A673 (cell line): Measurements from ENCODE around the gene SRSF9. TPM values are rescaled to one million over a fixed set of nuclear protein-coding genes. Genes with fewer than 3 reads are reported as not detected.

Source experiments
- BruUV-seq: library from RNA; stranded (reverse); fragments of 400-500 nt; replicated peaks from 2 replicates; lab custom pipeline; 2021; lab: Mats Ljungman, UMichigan
- CTCF ChIA-PET: fragments of 300-600 bp; sonication (Branson Sonifier 250); formaldehyde crosslinking; loops from one replicate; lab custom pipeline; 2022; ENCODE audit warnings: antibody characterized with exemption; lab: Charles Lee
- POLR2A ChIA-PET: fragments of 300-600 bp; sonication (Branson Sonifier 250); formaldehyde crosslinking; loops from one replicate; lab custom pipeline; 2022; ENCODE audit warnings: antibody characterized with exemption; ENCODE audit not compliant: low non-redundant PET; lab: Charles Lee
- DNase-seq: peaks from one replicate; pipeline ENCODE4 v3.0.0-alpha.2; 2015; ENCODE audit warnings: low spot score
- H3K27ac ChIP-seq: fragments of 200-600 bp; sonication (generic); 2 replicates; pipeline ENCODE4 v1.5.1; 2016; ENCODE audit warnings: mixed run types, low read depth, mild to moderate bottlenecking, mixed read lengths, antibody characterized with exemption, low read length; ENCODE audit not compliant: poor library complexity, severe bottlenecking
- H3K27me3 ChIP-seq: fragments of 200-600 bp; sonication (generic); replicated peaks from 2 replicates; pipeline ENCODE4 v1.6.1; 2017; ENCODE audit warnings: mixed run types, low read depth, mild to moderate bottlenecking, mixed read lengths, antibody characterized with exemption, low read length; ENCODE audit not compliant: insufficient read depth, poor library complexity
- H3K36me3 ChIP-seq: fragments of 200-600 bp; sonication (generic); 2 replicates; pipeline ENCODE4 v1.6.1; 2016; ENCODE audit warnings: mixed run types, mild to moderate bottlenecking, mixed read lengths, antibody characterized with exemption, low read length; ENCODE audit not compliant: insufficient read depth, poor library complexity, severe bottlenecking
- H3K4me1 ChIP-seq: fragments of 200-600 bp; sonication (generic); 2 replicates; pipeline ENCODE4 v1.6.1; 2017; ENCODE audit warnings: mixed run types, mild to moderate bottlenecking, mixed read lengths, antibody characterized with exemption, low read length; ENCODE audit not compliant: insufficient read depth, poor library complexity, severe bottlenecking
- H3K4me3 ChIP-seq: fragments of 200-600 bp; sonication (generic); 2 replicates; pipeline ENCODE4 v1.5.1; 2016; ENCODE audit warnings: low read depth, mixed run types, mild to moderate bottlenecking, mixed read lengths, low read length; ENCODE audit not compliant: poor library complexity, severe bottlenecking
- H3K9me3 ChIP-seq: fragments of 200-600 bp; sonication (generic); 2 replicates; pipeline ENCODE4 v1.6.1; 2016; ENCODE audit warnings: mixed run types, low read depth, mild to moderate bottlenecking, mixed read lengths, antibody characterized with exemption, low read length; ENCODE audit not compliant: poor library complexity, severe bottlenecking
- EZH2 ChIP-seq: fragments of 200-600 bp; sonication (generic); IDR thresholded peaks from 2 replicates; pipeline ENCODE4 v1.6.1; 2017; ENCODE audit warnings: borderline replicate concordance, low read depth, mild to moderate bottlenecking, mixed read lengths, antibody characterized with exemption, low read length; ENCODE audit not compliant: poor library complexity, severe bottlenecking
- intact Hi-C: fragments of 100-400 bp; cut with micrococcal nuclease; formaldehyde crosslinking; loops from one replicate; pipeline ENCODE4 v1.10.0; 2022; ENCODE audit not compliant: unreplicated experiment
- total RNA-seq: library from RNA; stranded (reverse); gene quantifications from 2 replicates; pipeline ENCODE4 v1.2.3, GENCODE V29; 2021
- TF ChIP-seq, protein P1 (sequence below): fragments of 300-800, 200-600 bp; sonication (generic); conservative IDR thresholded peaks from 2 replicates; pipeline ENCODE4 v1.5.1; 2017; ENCODE audit warnings: low read depth, mild to moderate bottlenecking, antibody characterized with exemption, low read length, moderate library complexity, mixed read lengths

Gene SRSF9
- total RNA-seq, 1 experiment from 2014 or later = 328 TPM

DNA sequence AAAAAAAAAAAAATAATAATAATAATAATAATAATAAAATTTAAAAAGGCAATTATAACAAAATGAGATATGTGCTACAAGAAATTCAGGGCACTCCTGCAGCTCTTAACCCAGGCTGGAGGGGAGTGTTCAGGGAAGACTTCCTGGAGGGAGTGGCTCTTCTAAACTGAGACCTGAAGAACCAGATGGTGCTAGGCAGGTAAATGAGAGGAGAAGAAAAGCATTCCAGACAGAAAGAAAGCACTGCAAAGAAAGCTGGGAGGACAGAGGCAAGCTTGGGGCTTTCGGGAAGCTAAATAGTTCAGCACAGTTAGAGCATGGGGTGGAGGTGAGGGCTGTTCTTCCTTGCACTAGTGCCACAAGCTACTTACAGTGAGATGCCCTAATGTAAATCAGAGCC, 9.9 kb upstream of the SRSF9 start:
- ChIA-PET POLR2A (no interaction called here), CTCF (no interaction called here)
- H3K27ac ChIP-seq = no peak overlapping the region
- DNase-seq = no peak
- H3K36me3 ChIP-seq = no peaks in the 10 kb centered on the region
- H3K4me1 ChIP-seq = no peaks in the 10 kb centered on the region
- no peak for TF ChIP-seq EZH2
- TF ChIP-seq, protein P1, sequence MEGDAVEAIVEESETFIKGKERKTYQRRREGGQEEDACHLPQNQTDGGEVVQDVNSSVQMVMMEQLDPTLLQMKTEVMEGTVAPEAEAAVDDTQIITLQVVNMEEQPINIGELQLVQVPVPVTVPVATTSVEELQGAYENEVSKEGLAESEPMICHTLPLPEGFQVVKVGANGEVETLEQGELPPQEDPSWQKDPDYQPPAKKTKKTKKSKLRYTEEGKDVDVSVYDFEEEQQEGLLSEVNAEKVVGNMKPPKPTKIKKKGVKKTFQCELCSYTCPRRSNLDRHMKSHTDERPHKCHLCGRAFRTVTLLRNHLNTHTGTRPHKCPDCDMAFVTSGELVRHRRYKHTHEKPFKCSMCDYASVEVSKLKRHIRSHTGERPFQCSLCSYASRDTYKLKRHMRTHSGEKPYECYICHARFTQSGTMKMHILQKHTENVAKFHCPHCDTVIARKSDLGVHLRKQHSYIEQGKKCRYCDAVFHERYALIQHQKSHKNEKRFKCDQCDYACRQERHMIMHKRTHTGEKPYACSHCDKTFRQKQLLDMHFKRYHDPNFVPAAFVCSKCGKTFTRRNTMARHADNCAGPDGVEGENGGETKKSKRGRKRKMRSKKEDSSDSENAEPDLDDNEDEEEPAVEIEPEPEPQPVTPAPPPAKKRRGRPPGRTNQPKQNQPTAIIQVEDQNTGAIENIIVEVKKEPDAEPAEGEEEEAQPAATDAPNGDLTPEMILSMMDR = no peak
- H3K9me3 ChIP-seq = no peaks in the 10 kb centered on the region
- intact Hi-C loops = no loop called here
- BruUV-seq = no TSS peak
- no peak overlapping the region for H3K4me3 ChIP-seq
- no peaks in the 10 kb centered on the region for H3K27me3 ChIP-seq

DNA sequence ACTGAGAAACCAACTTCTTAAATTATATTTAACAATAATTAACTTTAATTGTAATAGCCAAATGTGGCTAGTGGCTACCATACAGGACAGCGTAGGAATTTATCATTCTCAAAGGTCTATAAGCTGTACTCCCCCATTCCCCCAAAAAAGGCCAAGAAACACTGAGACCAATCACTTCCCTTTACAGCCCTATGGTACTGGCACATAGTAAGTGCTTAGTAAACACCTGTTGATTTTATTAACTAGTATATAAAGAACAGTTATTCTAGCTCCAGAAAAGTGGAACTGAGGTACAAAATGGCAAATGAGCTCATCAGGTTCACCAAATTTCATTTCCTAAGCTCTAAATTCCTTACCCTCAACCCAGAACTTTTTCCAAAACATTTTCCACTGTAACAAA, 6.1 kb upstream of the SRSF9 start:
- H3K9me3 ChIP-seq = no peaks in the 10 kb centered on the region
- intact Hi-C loops = no loop called here
- ChIA-PET CTCF (no interaction called here), POLR2A (interaction anchor here (0.6 kb wide), 1 partner anchor 877 kb away, joined by 4 read pairs; no protein-coding TSS in a partner anchor)
- TF ChIP-seq, protein P1 = no peak
- no peak for TF ChIP-seq EZH2
- no peaks in the 10 kb centered on the region for H3K36me3 ChIP-seq
- DNase-seq = no peak
- H3K27ac ChIP-seq = no peak overlapping the region
- BruUV-seq = no TSS peak
- no peaks in the 10 kb centered on the region for H3K27me3 ChIP-seq
- no peak overlapping the region for H3K4me3 ChIP-seq
- H3K4me1 ChIP-seq = peaks cover 9% of the 10 kb centered on the region

DNA sequence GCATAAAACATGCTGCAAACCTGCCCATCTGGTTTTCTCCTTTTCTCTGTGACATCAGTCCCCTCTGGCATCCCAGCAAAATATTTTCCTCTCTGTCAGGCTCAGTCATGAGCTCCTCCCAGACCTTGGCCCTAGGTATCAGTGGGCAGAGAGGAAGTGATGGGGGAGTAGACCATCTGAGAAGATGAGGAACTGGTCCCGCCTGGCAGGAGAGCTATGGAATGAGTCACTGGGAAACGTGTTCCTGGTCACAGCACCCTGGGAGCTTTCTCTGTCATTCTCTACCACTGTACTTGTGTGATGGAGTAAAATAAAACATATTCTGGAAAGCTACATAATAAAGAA, 5.0 kb upstream of the SRSF9 start:
- H3K4me1 ChIP-seq = peaks cover 9% of the 10 kb centered on the region
- CTCF ChIA-PET = no interaction called here
- H3K4me3 ChIP-seq = no peak overlapping the region
- H3K27ac ChIP-seq = no peak overlapping the region
- intact Hi-C loops = no loop called here
- DNase-seq = peak; percentile 42
- POLR2A ChIA-PET = no interaction called here
- BruUV-seq = no TSS peak
- H3K27me3 ChIP-seq = no peaks in the 10 kb centered on the region
- no peaks in the 10 kb centered on the region for H3K36me3 ChIP-seq
- TF ChIP-seq, protein P1 = no peak
- no peak for TF ChIP-seq EZH2
- H3K9me3 ChIP-seq = no peaks in the 10 kb centered on the region
